ENCODE results near the gene GRAMD4.
A peak's percentile ranks its signal among the peaks of the same experiment; 100 is the strongest.

The GRAMD4 gene, protein sequence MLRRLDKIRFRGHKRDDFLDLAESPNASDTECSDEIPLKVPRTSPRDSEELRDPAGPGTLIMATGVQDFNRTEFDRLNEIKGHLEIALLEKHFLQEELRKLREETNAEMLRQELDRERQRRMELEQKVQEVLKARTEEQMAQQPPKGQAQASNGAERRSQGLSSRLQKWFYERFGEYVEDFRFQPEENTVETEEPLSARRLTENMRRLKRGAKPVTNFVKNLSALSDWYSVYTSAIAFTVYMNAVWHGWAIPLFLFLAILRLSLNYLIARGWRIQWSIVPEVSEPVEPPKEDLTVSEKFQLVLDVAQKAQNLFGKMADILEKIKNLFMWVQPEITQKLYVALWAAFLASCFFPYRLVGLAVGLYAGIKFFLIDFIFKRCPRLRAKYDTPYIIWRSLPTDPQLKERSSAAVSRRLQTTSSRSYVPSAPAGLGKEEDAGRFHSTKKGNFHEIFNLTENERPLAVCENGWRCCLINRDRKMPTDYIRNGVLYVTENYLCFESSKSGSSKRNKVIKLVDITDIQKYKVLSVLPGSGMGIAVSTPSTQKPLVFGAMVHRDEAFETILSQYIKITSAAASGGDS

DNA sequence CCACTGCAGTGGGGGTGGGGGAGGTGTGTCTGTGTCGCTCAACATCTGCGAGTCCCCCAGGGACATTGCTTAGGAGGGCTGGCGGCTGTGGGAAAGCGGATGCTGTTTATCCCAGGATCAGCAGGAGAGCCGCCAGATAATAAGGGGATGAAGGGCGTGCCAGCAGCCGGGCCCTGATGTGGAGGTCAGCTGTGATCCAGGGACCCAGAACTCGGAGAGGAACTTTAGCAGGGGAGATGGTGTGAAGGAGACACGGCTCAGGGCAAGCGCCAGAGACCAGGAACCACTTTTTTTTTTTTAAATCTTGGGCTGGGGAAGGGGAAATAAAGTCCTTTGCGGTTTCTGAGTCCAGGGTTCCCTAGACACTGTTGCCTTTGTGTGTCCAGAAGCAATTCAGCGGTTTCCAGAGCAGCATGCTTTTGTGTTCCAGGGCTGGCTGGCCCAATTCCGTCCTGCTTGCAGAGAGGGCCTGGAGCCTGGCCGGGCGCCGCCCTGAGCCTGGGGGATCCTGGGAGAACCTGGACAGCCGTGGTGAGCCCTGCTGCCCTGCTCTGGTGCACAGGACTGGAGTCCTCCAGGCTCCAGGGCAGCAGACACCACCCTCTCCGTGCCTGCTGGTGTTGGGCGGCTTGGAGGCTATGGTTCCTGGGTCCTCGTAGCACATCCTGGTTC lies at the start of gene GRAMD4:
Gene GRAMD4 (plus strand): TSS at position 557 of the 672 bp plus-strand sequence. CDS start 6,414 bp downstream, outside the sequence.
- no peak for DNase-seq

GRCh38 chr22:46571642-46572250 lies 48.4 kb upstream of the GRAMD4 start:
- peaks cover 16 to 21% of the 10 kb centered on the region in 2 donors for H3K9me3 Mint-ChIP-seq
- H3K27me3 Mint-ChIP-seq = no peaks in the 10 kb centered on the region
- no peak overlapping the region for H3K27ac Mint-ChIP-seq
- DNase-seq (no peak), ATAC-seq (replicated peaks) (no peak)
- peaks cover 21 to 26% of the 10 kb centered on the region in 2 donors for H3K4me1 Mint-ChIP-seq
- H3K4me3 Mint-ChIP-seq = no peak overlapping the region
- H3K36me3 Mint-ChIP-seq = peaks cover 0 to 1% of the 10 kb centered on the region in 2 donors

More for the DNA sequence above, at the start of gene GRAMD4:
- no peak for ATAC-seq (replicated peaks)
- peaks cover 48 to 65% of the 10 kb centered on the region in 2 donors for H3K4me1 Mint-ChIP-seq
- H3K27me3 Mint-ChIP-seq = no peaks in the 10 kb centered on the region
- H3K4me3 Mint-ChIP-seq = no peak within 1 kb of the TSS
- no peaks in the 10 kb centered on the region for H3K9me3 Mint-ChIP-seq
- peak within 1 kb of the TSS; percentile 68 for H3K27ac Mint-ChIP-seq
- H3K36me3 Mint-ChIP-seq = peaks cover 8 to 9% of the 10 kb centered on the region in 2 donors

- ATAC-seq (replicated peaks) = no peak
Observed at GRCh38 chr22:46572911-46573780, 47.0 kb upstream of the GRAMD4 start.

DNA sequence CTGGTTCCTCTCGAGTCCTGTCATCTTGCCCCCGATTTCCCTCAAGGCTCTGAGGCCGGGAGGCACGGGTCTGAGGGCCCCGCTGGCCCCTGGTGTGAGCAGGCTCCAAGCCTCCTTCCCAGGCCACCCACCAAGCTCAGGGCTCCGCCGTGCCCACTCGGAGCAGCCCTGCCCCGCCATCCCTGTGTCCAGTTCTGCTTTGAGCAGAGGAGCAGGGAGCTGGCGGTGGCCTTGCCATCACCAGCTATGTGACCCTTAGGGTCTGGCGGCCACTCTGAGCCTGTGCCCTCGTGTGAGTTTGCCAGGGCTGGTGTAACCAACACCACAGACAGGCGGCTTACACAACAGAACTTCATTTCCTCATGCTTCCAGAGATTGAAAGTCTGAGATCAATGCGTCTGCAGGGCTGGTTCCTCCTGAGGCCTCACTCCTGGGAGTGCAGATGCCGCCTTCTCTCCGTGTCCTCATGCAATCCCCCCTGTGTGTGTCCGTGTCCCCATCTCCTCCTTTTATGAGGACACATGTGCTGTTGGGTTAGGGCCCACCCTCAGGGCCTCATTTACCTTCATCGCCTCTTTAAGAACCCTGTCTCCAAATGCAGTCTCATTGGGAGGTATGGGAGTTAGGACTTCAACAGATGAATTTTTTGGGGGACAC lies 46.3 kb upstream of the GRAMD4 start:
- no peak for DNase-seq
- H3K36me3 Mint-ChIP-seq = peaks cover 3% of the 10 kb centered on the region in 2 donors
- ATAC-seq (replicated peaks) = no peak
- H3K4me3 Mint-ChIP-seq = no peak overlapping the region
- peaks cover 25 to 32% of the 10 kb centered on the region in 2 donors for H3K4me1 Mint-ChIP-seq
- peaks cover 12 to 13% of the 10 kb centered on the region in 2 donors for H3K9me3 Mint-ChIP-seq
- no peaks in the 10 kb centered on the region for H3K27me3 Mint-ChIP-seq
- H3K27ac Mint-ChIP-seq = no peak overlapping the region

More at GRCh38 chr22:46572911-46573780, 47.0 kb upstream of the GRAMD4 start:
- no peak overlapping the region for H3K27ac Mint-ChIP-seq
- no peak overlapping the region for H3K4me3 Mint-ChIP-seq
- H3K9me3 Mint-ChIP-seq = peaks cover 13 to 14% of the 10 kb centered on the region in 2 donors
- no peak for DNase-seq
- no peaks in the 10 kb centered on the region for H3K27me3 Mint-ChIP-seq
- H3K4me1 Mint-ChIP-seq = peaks cover 21 to 32% of the 10 kb centered on the region in 2 donors
- peaks cover 3% of the 10 kb centered on the region in 2 donors for H3K36me3 Mint-ChIP-seq

DNA sequence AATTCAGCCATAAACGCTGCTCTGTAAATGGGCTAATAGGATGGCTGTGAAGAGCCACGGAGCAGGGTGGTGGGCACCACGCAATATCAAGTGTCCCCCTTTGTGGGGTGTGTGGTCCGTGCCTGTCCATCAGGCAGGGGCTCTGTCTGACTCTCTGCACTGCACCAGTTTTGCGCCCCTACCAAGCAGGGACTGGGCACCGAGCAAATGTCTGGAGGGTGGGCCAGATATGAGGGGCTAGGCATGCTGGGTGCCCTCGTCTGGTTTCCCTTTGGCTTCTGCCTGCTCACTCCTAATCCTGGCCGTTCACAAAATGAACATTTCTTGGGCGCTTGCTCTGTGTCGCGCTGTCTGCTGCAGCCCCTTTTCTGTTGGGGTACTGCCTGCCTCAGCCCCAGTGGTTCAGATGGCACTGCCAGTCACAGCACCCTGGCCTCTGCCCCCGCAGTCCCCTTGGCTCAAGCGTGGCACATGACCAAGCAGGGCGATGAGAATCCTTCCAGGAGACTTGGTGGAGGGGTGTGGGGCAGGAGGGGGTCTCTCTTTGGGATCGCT lies 45.7 kb upstream of the GRAMD4 start:
- H3K27me3 Mint-ChIP-seq = no peaks in the 10 kb centered on the region
- peaks cover 3% of the 10 kb centered on the region in 2 donors for H3K36me3 Mint-ChIP-seq
- H3K27ac Mint-ChIP-seq = no peak overlapping the region
- no peak overlapping the region for H3K4me3 Mint-ChIP-seq
- H3K9me3 Mint-ChIP-seq = peaks cover 12 to 13% of the 10 kb centered on the region in 2 donors
- DNase-seq (no peak), ATAC-seq (replicated peaks) (no peak)
- H3K4me1 Mint-ChIP-seq = peaks cover 30 to 38% of the 10 kb centered on the region in 2 donors

- Mint-ChIP-seq H3K4me3 (peak overlapping the region; percentile 82 to 84), H3K27me3 (no peaks in the 10 kb centered on the region), H3K36me3 (peaks cover 3% of the 10 kb centered on the region in 2 donors), H3K27ac (peak overlapping the region; percentile 82), H3K4me1 (peaks cover 38 to 45% of the 10 kb centered on the region in 2 donors), H3K9me3 (peaks cover 12 to 13% of the 10 kb centered on the region in 2 donors)
- no peak for DNase-seq
- no peak for ATAC-seq (replicated peaks)
Observed at GRCh38 chr22:46574993-46575910, 44.9 kb upstream of the GRAMD4 start.

GRCh38 chr22:46575911-46576555 lies 44.2 kb upstream of the GRAMD4 start:
- Mint-ChIP-seq H3K4me1 (peaks cover 40 to 51% of the 10 kb centered on the region in 2 donors), H3K27ac (peak overlapping the region; percentile 83), H3K4me3 (peak overlapping the region; percentile 82 to 84), H3K9me3 (peaks cover 11 to 12% of the 10 kb centered on the region in 2 donors), H3K36me3 (peaks cover 3% of the 10 kb centered on the region in 2 donors), H3K27me3 (no peaks in the 10 kb centered on the region)
- DNase-seq (no peak), ATAC-seq (replicated peaks) (no peak)

DNA sequence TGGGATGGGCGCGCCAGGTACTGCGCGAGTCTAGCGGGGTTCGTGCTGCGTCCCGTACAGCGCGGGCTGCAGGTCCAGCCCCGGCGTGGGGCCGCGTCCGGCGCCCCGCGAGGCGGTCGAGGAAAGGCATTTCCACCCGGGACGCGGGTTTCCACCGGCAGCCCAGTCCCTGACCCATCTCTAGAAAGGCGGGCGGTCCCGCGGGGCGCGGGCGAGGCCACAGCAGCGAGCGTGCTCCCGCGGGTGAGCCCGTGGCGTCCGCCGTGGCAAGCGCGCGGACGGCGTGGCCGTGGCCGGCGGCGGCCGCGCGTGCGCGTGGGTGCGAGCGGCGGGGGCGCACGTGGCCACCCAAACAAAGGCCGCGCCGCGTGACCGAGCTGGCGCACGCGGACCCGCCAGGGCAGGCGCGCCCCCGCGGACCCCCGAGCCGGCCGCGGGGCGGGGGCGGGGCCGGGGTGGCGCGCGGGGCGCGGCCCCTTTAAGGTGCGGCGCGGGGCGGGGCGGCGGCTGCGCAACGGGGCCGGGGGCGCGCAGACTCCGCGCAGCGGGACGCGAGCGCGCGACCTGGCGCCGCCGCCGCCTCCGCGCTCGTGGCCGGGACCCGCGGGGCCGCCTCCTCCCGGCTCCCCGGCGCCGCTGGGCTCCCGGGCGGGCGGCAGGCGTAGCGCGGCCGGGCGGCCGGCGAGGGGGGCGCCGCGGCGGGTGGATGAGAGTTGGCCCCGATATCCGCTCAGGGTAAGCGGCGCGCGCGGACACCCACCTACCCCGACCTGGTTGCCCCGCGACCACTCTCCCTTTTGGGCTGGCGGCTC lies 43.4 kb upstream of the GRAMD4 start:
- peak overlapping the region; percentile 83 for H3K27ac Mint-ChIP-seq
- H3K36me3 Mint-ChIP-seq = peaks cover 2 to 6% of the 10 kb centered on the region in 2 donors
- H3K9me3 Mint-ChIP-seq = peaks cover 7 to 10% of the 10 kb centered on the region in 2 donors
- H3K27me3 Mint-ChIP-seq = no peaks in the 10 kb centered on the region
- peak; percentile 68 to 77 for ATAC-seq (replicated peaks)
- peak overlapping the region; percentile 82 to 84 for H3K4me3 Mint-ChIP-seq
- no peak for DNase-seq
- peaks cover 46 to 58% of the 10 kb centered on the region in 2 donors for H3K4me1 Mint-ChIP-seq

DNA sequence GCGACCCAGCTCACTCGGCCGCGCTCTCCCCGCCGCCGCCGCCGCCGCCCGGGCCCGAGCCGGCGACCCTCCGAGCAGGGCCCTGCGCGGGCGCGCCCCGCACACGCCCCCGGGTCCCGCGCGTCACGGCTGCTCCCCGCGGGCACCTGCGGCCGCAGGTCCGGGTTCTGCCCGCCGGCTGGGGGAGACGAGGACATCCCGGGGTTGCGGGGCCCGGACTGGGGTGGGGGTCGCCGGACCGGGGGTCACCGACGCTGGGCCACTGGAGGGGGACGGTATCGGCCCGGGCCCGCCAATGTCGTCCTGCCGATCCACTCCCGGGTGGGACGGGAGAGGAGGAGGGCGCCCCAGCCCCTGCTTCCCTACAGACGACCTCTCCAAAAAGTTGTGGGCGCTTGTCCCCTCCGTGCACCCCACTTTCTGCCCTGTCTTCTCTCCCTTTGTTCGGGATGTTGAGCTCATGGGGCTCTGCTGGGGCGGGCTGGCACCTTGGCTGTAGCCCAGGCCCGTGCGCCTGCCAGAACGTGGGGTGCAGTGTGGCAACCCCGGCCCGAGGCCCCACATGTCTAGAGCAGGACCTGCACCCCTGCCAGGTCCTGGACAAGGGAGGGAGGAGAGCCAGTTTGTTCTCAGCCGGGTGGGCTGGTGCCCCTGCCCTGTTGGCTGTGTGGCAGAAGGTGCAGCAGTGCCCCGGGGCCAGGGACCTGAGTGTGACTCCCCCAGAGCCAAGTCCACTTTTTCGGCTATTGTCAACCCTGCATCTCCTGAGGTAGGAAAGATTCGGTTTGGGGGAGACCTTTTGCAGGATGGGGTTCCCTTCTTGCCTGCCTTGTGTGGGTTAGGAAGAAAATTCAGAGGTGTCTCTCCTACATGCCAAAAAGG lies 42.6 kb upstream of the GRAMD4 start:
- peaks cover 1 to 4% of the 10 kb centered on the region in 2 donors for H3K9me3 Mint-ChIP-seq
- DNase-seq (no peak), ATAC-seq (replicated peaks) (peak; percentile 44)
- peak overlapping the region; percentile 97 to 98 for H3K4me3 Mint-ChIP-seq
- H3K27ac Mint-ChIP-seq = peak overlapping the region; percentile 96
- H3K27me3 Mint-ChIP-seq = no peaks in the 10 kb centered on the region
- peaks cover 55 to 66% of the 10 kb centered on the region in 2 donors for H3K4me1 Mint-ChIP-seq
- peaks cover 2 to 9% of the 10 kb centered on the region in 2 donors for H3K36me3 Mint-ChIP-seq

- Mint-ChIP-seq H3K27me3 (no peaks in the 10 kb centered on the region), H3K4me1 (peaks cover 59 to 72% of the 10 kb centered on the region in 2 donors), H3K36me3 (peaks cover 2 to 9% of the 10 kb centered on the region in 2 donors), H3K4me3 (peak overlapping the region; percentile 97 to 98), H3K9me3 (peaks cover under 1 to 1% of the 10 kb centered on the region in 2 donors), H3K27ac (peak overlapping the region; percentile 96)
- DNase-seq = no peak
- ATAC-seq (replicated peaks) = no peak
Observed at GRCh38 chr22:46578251-46578823, 41.8 kb upstream of the GRAMD4 start.
